GM04503 (cell line): ENCODE results near the gene WDR89.
"Not testable (repeated sequence)": the region's sequence is repeated elsewhere in the genome, so short reads cannot be mapped to it uniquely, and the experiment has no call there.

Experiments used
- DNase-seq: peaks from one replicate; pipeline ENCODE4 v3.0.0-alpha.2; 2012; ENCODE audit warnings: low read depth

The WDR89 gene

DNA sequence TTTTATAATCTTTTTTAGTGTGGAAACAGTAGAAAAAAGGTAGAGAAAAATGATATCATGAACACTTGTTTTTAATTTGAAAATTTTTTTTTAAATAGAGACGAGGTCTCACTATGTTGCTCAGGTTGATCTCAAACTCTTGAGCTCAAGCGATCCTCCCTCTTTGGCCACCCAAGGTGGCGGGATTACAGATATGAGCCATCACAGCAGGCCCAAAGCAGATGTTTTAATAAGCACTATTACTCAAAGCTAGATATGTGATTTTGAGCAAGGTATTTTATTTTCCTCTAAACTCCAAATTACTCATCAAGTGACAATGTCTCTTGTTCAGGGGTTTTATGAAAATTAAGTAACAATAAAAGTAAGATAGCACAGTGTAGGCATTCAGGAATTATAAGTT, 10.7 kb upstream of the WDR89 start:
- no peak for DNase-seq

GRCh38 chr14:63650256-63650952, 8.7 kb upstream of the WDR89 start:
- DNase-seq = no peak

- no peak for DNase-seq
Measured at GRCh38 chr14:63647696-63648410, 6.2 kb upstream of the WDR89 start.

- DNase-seq = no peak
Measured at GRCh38 chr14:63644741-63645140, 3.1 kb upstream of the WDR89 start.

DNA sequence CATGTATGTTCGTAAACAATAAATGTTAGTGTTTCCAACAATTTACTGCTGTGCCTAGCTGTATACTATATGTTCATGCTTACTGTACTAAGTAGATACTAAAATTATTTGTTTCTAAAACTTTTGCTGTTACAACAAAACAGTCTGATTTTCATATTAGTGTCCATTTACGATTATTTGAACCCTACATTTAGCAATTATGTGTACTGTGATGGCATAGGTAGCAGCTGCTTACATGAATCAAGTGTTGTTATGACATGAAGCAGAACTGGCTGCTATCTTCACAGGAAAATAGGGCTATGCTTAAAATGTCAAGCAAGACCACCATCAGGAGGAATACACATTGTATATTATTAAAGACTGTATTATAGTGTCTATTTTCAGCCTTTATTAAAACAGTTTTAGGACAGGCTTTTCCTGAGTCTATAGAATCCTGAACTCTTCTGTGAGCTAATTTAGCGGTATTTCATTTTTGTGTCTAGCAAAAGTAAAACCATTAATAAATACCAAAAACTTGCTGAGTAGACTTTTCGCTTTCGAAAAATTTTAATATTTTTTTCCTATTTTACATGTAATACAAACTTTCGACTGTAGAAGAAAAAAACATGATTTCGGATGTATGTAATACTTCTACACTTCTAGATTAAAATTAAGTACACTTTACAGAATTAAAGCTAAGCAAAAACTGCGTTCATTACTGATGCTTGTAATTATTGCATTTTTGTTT, 1.1 kb upstream of the WDR89 start:
- no peak for DNase-seq

DNA sequence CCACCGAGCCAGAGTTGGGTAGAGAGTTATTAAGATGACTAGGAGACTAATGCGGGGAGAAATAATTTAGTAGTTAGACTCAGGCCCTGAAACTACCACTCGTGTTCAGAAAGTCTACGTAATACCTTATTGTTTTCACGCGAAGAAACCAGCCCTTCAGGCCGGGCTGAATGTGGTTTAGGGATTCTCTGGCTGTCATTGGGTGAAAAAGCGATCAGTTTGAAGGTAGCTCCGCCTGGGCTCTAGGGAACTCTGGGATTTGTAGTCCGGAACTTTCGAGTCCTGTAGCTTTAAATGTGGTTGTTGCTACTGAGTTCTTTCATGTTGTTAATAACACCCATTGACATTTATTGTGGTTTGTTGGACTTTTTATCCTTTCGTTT, 549 bp upstream of the WDR89 start:
- peak; percentile 89 for DNase-seq

DNA sequence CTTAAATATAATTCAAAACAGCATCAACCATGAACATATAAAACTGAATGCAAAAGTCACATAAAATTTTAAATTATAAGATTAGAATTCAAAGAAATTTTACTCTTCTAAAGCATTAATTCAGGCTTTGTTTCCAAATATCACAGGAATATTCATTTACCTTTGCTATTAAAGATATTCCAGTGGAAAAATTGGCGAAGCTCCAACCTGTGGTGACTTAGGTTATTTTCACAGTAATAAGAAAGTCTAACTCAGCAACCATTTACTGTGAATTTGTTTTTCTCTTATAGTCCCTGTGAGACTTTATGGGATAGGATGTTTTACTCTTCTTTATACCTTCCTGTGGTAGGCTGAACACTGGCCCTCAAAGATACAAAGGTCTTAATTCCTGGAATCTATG, 3.2 kb downstream of the WDR89 start:
- no peak for DNase-seq

GRCh38 chr14:63636094-63636635, 5.5 kb downstream of the WDR89 start:
- not testable (repeated sequence) for DNase-seq

DNA sequence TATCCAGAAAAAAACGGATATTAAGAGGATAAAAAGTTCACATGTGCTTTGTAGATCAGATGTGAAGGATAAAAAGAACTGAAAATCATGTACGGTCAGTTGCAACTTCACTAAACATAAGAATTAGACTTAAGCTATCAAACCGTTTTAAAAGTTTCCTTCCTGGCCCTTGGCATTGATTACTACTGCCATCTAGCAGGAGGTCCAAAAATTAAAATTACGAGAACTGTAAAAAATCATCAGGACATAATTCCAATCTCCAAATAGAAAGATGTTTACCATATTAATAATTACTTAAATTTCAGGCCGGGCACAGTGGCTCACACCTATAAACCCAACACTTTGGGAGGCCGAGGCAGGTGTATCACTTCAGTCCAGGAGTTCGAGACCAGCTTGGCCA, 7.9 kb downstream of the WDR89 start:
- no peak for DNase-seq

DNA sequence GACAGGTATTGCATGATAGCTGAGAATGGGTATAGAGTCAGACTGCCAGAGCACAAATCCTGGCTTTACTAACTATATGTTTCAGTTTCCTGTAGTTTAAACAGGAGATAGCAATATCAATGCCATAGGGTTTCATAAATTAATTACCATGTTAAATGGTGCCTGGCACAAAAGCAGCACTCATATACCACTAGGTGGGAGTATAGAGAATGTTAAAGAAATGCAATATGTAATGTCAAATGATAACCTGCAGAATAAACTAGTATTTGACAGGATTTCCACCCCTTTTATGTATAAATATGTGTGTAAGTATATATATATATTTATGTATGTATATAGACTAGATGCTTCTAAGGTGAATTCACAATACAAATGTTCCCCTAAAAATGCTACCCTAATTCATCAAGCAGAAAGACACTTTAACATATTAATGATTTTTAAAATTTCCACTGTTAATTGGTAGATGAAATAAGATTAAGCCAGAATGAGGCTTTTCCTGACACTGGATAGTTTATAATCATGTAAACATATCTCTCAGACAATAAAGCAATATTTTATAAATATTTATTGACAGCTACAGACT, 8.6 kb downstream of the WDR89 start:
- DNase-seq = no peak

GRCh38 chr14:63624701-63625100, 17.0 kb downstream of the WDR89 start:
- DNase-seq = no peak

- no peak for DNase-seq
Measured at GRCh38 chr14:63624203-63624602, 17.5 kb downstream of the WDR89 start.

DNA sequence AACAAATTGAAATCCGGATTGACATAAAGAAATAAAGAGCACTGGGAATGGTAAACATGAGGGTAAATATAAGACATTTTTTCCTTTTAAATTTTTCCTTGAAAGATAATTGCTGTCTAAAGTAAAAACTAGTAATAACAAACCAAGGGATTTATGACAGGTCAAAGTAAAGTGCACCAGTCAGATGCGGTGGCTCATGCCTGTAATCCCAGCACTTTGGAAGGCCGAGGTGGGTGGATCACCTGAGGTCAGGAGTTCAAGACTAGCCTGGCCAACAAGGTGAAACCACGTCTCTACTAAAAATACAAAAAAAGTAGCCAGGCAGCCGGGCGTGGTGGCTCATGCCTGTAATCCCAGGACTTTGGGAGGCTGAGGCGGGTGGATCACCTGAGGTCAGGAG, 19.7 kb downstream of the WDR89 start:
- DNase-seq = not testable (repeated sequence)

DNA sequence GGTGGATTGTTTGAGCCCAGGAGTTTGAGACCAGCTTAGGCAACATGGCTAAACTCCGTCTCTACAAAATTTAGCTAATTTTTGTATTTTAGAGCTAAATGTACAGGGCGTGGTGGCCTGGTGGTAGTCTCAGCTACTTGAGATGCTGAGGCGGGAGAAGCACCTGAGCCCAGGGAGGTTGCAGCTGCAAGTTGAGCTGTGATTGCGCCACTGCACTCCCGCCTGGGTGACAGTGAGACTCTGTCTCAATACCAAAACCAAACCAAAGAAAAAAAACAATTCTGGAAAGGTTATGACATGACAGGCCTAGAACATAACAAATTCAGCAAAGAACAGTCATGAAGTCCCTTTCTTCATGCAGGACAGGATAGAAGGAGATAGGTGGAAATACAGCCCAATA, 25.7 kb downstream of the WDR89 start:
- no peak for DNase-seq

GRCh38 chr14:63614679-63615363, 26.9 kb downstream of the WDR89 start:
- DNase-seq = peak; percentile 37

DNA sequence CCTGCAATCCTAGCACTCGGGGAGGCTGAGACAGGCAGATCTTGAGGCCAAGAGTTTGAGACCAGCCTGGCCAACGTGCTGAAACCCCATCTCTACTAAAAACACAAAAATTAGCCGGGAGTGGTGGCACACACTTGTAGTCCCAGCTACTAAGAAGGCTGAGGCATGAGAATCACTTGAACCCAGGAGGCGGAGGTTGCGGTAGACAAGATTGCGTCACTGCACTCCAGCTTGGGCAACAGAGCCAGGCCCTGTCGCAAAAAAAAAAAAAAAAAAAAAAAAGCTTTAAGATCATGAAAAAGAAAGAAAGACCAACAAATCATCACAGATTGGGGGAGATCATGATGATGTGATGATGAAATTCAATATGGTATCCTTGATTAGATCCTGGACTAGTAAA, 30.6 kb downstream of the WDR89 start:
- no peak for DNase-seq

- DNase-seq = no peak
Measured at GRCh38 chr14:63605041-63605532, 36.6 kb downstream of the WDR89 start.

DNA sequence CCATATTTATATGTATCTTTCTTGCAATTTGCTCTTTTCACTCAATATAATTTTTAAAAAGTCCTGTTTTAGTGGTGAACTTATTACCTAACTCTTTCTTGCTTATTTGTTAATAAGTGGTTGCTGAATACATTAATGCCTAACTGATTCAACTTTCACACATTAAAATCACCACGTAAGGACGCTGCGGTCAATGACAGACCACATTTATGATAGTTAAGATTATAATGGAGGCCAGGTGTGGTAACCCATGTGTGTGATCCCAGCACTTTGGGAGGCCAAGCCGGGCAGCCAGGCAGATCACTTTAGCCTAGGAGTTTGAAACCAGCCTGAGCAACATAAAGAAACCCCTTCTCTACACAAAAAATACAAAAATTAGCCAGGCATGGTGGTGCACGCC, 37.0 kb downstream of the WDR89 start:
- DNase-seq = no peak

DNA sequence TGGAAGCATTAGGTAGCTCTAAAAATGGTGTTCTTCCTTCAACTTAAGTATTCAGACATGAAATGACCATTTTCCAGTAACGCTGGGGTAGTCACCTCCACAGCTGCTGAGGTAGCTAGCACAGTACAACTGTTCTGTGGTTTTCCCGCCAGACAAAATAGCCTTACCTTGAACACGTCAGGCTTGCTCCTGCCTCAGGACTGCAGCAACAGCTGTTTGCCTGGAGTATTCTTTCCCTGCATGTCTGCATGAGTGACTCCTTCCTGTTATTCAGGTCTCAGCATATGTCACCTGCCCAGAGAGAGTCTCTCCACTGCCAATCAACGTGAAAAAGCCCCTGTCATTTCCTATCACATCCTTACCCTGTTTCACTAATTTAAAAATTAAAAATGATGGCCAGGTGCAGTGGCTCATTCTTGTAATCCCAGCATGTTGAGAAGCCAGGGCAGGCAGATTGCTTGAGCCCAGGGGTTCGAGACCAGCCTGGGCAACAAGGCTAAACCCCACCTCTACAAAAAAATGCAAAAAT, 37.9 kb downstream of the WDR89 start:
- no peak for DNase-seq

- no peak for DNase-seq
Measured at GRCh38 chr14:63598807-63599206, 42.9 kb downstream of the WDR89 start.

- DNase-seq = no peak
Measured at GRCh38 chr14:63596998-63597658, 44.5 kb downstream of the WDR89 start.
